Common myeloid progenitor, CD34-positive (primary cell): ENCODE data around the gene INHA.

Experiments used
- CTCF ChIA-PET: fragments of 350-600 bp; sonication (Branson Sonifier 250); formaldehyde crosslinking; loops from one replicate; lab custom pipeline; 2021; ENCODE audit warnings: antibody characterized with exemption; lab: Charles Lee
- POLR2A ChIA-PET: fragments of 350-600 bp; sonication (Branson Sonifier 250); formaldehyde crosslinking; loops from one replicate; lab custom pipeline; 2021; ENCODE audit warnings: antibody characterized with exemption; lab: Charles Lee
- DNase-seq, 3 donors: peaks; one replicate each; pipeline versions ENCODE4 v3.0.0 to v3.0.0-alpha.2; 2013
- H3K27ac ChIP-seq, 2 experiments: 1 replicate in 1 of 2; 2 replicates in 1 of 2; pipeline ENCODE4 v1.7.0; 2013; ENCODE audit warnings: inconsistent platforms in 2 of 2, low read length in 2 of 2, mild to moderate bottlenecking in 2 of 2, low read depth in 1 of 2, moderate library complexity in 1 of 2; ENCODE audit not compliant: severe bottlenecking in 2 of 2, insufficient read depth in 1 of 2, poor library complexity in 1 of 2
- H3K27me3 ChIP-seq, 5 experiments: replicated peaks in 2 of 5; 1 replicate in 3 of 5; 2 replicates in 2 of 5; pipeline versions ENCODE4 v1.6.1 to v1.7.0; 2013; ENCODE audit warnings: low read length in 4 of 5, mild to moderate bottlenecking in 2 of 5, moderate library complexity in 2 of 5, inconsistent platforms in 1 of 5; ENCODE audit not compliant: insufficient read depth in 5 of 5, control insufficient read depth in 4 of 5
- H3K36me3 ChIP-seq, 4 experiments: 1 replicate in 2 of 4; 2 replicates in 2 of 4; pipeline versions ENCODE4 v1.6.1 to v1.7.0; 2013; ENCODE audit warnings: low read length in 3 of 4, control low read depth in 1 of 4, mild to moderate bottlenecking in 1 of 4; ENCODE audit not compliant: control insufficient read depth in 4 of 4, insufficient read depth in 4 of 4
- H3K4me1 ChIP-seq, 4 experiments: 1 replicate in 3 of 4; 2 replicates in 1 of 4; pipeline versions ENCODE4 v1.6.1 to v1.7.1; 2013; ENCODE audit warnings: low read length in 3 of 4, mild to moderate bottlenecking in 3 of 4, control low read depth in 1 of 4, inconsistent platforms in 1 of 4, moderate library complexity in 1 of 4; ENCODE audit not compliant: control insufficient read depth in 4 of 4, insufficient read depth in 4 of 4; ENCODE audit errors: control extremely low read depth in 1 of 4
- H3K4me3 ChIP-seq, 7 experiments: 1 replicate in 4 of 7; 2 replicates in 3 of 7; pipeline versions ENCODE4 v1.5.1 to v1.7.0; 2013; ENCODE audit warnings: mild to moderate bottlenecking in 7 of 7, low read length in 6 of 7, moderate library complexity in 6 of 7, inconsistent platforms in 2 of 7, low read depth in 2 of 7, control low read depth in 1 of 7; ENCODE audit not compliant: insufficient read depth in 4 of 7, control insufficient read depth in 1 of 7; ENCODE audit errors: extremely low read depth in 1 of 7
- H3K9me3 ChIP-seq, 5 experiments: 1 replicate in 4 of 5; 2 replicates in 1 of 5; pipeline versions ENCODE4 v1.6.1 to v1.7.1; 2013; ENCODE audit warnings: low read length in 4 of 5, mild to moderate bottlenecking in 2 of 5, inconsistent platforms in 1 of 5, low read depth in 1 of 5, moderate library complexity in 1 of 5; ENCODE audit not compliant: control insufficient read depth in 4 of 5, insufficient read depth in 2 of 5; ENCODE audit errors: control extremely low read depth in 1 of 5
- WGBS: methylation state at CpG from one replicate; pipeline ENCODE4 v1.1.5; 2013; ENCODE audit not compliant: insufficient coverage; 5-methylcytosine and 5-hydroxymethylcytosine counted together

INHA gene

DNA sequence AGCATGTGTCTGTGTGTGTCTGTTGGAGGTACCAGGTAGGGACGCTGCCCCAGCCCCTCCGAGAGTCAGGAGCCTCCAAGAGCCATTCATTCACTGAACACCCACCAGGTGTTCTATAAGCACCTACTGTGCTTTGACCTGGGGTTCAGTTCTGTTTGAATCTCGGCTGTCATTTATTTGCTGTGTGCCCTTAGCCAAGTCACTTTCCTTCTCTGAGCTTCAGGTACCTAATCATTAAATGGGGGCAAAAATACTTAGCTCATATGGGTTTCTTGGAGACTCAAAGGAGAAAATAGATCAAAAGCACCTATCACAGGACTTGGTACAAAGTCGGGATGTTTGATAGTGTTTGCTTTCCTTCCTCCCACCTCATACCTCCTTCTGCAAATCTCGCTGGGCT lies 44.6 kb upstream of the INHA start:
- POLR2A ChIA-PET: no interaction called here
- Histone ChIP-seq H3K36me3 (no peaks in the 10 kb centered on the region), H3K4me3 (no peak overlapping the region), H3K27ac (no peak overlapping the region), H3K27me3 (peaks cover 13 to 96% (median 49%) of the 10 kb centered on the region in 5 experiments), H3K4me1 (peaks cover 0 to 18% (median 10%) of the 10 kb centered on the region in 4 experiments), H3K9me3 (no peaks in the 10 kb centered on the region)
- WGBS: 90% methylated on average over 2 of the region's 5 CpGs
- CTCF ChIA-PET: interaction anchor here (0.6 to 43.1 kb wide), 9 partner anchors 12 to 381 kb away, joined by 3 to 1724 read pairs (median 3); partner anchors contain the start of genes ASIC4 and GMPPA
- DNase-seq: no peak

DNA sequence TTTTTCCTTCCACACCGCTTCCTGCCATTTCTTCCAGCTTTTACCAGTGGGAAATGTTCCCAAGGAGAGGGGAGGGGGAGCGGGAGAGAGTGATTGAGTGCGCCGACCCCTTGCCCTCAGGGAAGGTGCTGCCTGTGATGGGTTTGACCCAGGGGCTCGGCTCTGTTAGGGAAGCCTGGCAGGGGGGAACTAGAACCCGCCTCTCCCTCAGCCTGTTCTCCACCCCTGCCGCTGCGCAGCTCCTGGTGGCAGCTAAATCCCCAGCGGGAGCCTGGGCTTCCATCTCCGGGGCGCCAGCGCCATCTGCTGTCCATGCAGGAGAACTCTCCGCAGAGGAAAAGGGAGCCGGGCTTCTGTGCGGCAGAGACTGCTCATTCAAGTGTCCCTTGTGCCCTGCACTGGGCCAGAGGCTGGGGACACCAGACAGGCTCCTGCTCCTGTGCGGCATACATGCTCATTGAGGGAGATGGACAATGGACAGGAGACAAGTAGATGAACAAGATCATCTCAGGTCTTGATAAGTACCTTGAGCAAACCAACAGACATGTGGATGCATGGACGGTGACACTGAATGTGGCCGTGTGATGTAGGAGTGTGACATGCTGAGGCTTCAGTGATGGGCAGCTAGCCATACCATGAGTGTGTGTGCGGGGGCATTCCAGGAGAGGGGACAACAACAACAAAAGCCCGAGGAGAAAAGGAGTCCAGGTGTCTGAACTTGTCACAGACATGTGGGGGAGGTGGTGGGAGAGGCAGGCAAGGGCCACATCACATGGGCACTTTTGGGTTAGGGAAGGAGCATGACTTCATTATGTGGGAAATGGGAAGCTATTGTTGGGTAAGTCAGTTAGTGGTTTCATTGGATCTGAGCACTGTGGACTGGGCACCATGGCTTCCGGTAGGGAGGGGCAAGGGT lies 41.8 kb upstream of the INHA start:
- H3K27me3 ChIP-seq: peaks cover 4 to 71% (median 38%) of the 10 kb centered on the region in 5 experiments
- CTCF ChIA-PET: interaction anchor here (0.7 to 43.1 kb wide), 23 partner anchors 9 to 279 kb away, joined by 3 to 1724 read pairs (median 4); partner anchors contain the start of genes ASIC4 and GMPPA

DNA sequence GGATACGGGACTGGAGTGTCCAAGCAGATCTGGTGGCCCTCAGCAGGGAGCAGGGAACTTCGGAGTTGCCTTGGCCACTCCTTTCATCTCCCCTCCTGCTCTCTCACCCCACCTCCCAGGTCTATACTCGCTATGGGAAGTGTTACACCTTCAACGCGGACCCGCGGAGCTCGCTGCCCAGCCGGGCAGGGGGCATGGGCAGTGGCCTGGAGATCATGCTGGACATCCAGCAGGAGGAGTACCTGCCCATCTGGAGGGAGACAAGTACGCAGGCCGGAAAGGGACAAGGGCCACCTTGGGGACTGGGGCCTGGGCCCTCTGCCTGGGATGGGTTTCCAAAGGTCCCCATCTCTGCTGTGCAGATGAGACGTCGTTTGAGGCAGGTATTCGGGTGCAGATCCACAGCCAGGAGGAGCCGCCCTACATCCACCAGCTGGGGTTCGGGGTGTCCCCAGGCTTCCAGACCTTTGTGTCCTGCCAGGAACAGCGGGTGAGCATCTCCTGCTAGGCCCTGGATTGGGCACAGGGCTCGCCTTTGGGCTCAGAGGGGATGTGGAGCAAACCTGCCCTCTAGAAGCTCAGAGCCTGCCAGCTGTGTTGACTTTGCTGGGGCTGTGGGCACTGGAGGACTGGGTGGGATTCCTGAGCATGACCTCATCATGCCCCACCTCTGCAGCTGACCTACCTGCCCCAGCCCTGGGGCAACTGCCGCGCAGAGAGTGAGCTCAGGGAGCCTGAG lies 40.3 kb upstream of the INHA start:
- CTCF ChIA-PET: interaction anchor here (0.6 to 43.1 kb wide), 8 partner anchors 8 to 173 kb away, joined by 3 to 1724 read pairs (median 6); partner anchors contain the start of genes ASIC4 and GMPPA
- DNase-seq: no peak
- Histone ChIP-seq H3K4me1 (peaks cover 0 to 3% (median under 1%) of the 10 kb centered on the region in 4 experiments), H3K9me3 (no peaks in the 10 kb centered on the region), H3K27ac (no peak overlapping the region), H3K36me3 (no peaks in the 10 kb centered on the region), H3K4me3 (no peak overlapping the region), H3K27me3 (peaks cover 2 to 56% (median 34%) of the 10 kb centered on the region in 5 experiments)
- POLR2A ChIA-PET: no interaction called here
- WGBS: 90% methylated on average over 19 of the region's 20 CpGs

More for the DNA sequence above, 41.8 kb upstream of the INHA start:
- Histone ChIP-seq H3K4me1 (peaks cover 0 to 7% (median 3%) of the 10 kb centered on the region in 4 experiments), H3K36me3 (no peaks in the 10 kb centered on the region), H3K9me3 (no peaks in the 10 kb centered on the region), H3K4me3 (no peak overlapping the region), H3K27ac (no peak overlapping the region)
- POLR2A ChIA-PET: no interaction called here
- DNase-seq: peak; percentile 84 to 92 (median 89)
- WGBS: 13% methylated on average over 17 of the region's 21 CpGs

DNA sequence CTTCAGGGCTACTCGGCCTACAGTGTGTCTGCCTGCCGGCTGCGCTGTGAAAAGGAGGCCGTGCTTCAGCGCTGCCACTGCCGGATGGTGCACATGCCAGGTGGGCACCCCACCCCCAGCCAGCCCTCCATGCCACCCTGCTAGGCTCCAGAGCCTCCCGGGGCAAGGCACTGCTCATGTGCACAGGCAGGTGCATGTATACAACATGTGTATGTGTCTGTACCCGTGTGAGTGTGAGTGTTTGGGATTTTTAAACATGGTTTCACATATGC lies 39.8 kb upstream of the INHA start:
- WGBS: 85% methylated on average over 7 of the region's 8 CpGs
- POLR2A ChIA-PET: no interaction called here
- no peak overlapping the region for H3K27ac ChIP-seq

DNA sequence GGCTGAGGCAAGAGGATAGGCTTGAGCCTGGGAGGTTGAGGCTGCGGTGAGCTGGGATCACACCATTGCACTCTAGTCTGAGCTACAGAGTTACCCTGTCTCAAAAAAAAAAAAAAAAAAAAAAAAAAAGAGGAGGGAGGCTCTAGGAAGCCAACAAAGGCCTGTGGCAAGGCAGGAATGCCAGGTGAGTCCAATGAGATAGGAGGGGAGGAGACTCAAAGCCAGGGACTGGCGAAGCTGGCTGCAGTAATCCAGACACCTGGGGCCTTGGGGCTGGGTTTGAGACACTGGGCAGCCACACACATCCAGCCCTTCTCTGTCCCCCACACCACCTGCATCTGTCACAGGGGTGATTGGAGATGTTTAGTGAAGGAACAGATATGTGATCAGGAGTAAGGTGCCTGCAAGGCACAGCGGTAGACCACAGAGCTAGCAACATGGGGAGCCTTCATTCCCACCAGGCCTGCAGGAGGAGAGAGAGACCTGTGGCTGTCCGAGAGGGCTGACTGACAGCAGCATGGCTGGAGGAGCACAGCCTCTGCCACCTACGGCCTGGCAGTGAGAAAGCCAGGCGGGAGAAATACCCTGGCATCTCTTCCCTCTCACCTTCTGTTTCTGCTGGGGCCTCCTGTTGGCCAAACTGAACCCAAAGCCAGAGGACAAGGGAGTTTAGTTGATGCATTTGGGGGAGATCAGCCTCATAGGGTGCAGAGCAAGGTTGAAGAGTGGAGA lies 38.0 kb upstream of the INHA start:
- POLR2A ChIA-PET: no interaction called here
- H3K9me3 ChIP-seq: no peaks in the 10 kb centered on the region
- CTCF ChIA-PET: interaction anchor here (1.2 to 43.1 kb wide), 2 partner anchors 7 to 42 kb away, joined by 4 to 1724 read pairs; partner anchors contain the start of genes ASIC4 and GMPPA
- no peaks in the 10 kb centered on the region for H3K36me3 ChIP-seq
- peaks cover 0 to 3% (median 0%) of the 10 kb centered on the region in 4 experiments for H3K4me1 ChIP-seq
- DNase-seq: no peak
- 96% methylated on average over 2 of the region's 6 CpGs for WGBS
- peaks cover under 1 to 33% (median 29%) of the 10 kb centered on the region in 5 experiments for H3K27me3 ChIP-seq
- no peak overlapping the region for H3K27ac ChIP-seq
- no peak overlapping the region for H3K4me3 ChIP-seq

More for the DNA sequence above, 39.8 kb upstream of the INHA start:
- H3K9me3 ChIP-seq: no peaks in the 10 kb centered on the region
- CTCF ChIA-PET: interaction anchor here (2.0 to 43.1 kb wide), 4 partner anchors 7 to 131 kb away, joined by 4 to 1724 read pairs (median 90); partner anchors contain the start of genes ASIC4 and GMPPA
- no peak overlapping the region for H3K4me3 ChIP-seq
- H3K36me3 ChIP-seq: no peaks in the 10 kb centered on the region
- H3K27me3 ChIP-seq: peaks cover 2 to 51% (median 36%) of the 10 kb centered on the region in 5 experiments
- peaks cover 0 to 3% (median 0%) of the 10 kb centered on the region in 4 experiments for H3K4me1 ChIP-seq
- DNase-seq: no peak

DNA sequence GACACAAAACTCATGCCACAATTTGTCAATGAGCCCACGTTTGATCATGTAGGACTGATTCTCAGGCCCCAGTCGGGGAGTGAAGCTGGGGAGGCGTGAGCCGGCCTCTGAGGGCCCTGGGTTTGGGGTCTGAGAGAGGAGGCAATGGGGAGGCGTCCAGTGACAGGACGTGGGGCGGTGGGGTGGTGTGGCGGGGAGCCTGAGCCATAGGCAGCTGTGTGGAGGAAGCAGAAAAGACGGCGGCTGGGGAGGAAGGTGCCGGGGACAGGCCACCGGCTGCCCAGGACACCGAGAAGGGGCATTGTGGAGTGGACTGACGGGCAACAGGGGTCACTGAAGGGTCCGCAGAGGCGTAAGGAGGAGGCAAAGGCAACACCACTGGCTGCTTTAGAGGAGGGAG lies 35.7 kb upstream of the INHA start:
- CTCF ChIA-PET: interaction anchor here (7.1 to 43.1 kb wide), 4 partner anchors 9 to 107 kb away, joined by 81 to 1724 read pairs (median 121); partner anchors contain the start of genes ASIC4 and GMPPA
- POLR2A ChIA-PET: no interaction called here
- H3K27ac ChIP-seq: no peak overlapping the region

More for the DNA sequence above, 35.7 kb upstream of the INHA start:
- no peaks in the 10 kb centered on the region for H3K36me3 ChIP-seq
- H3K9me3 ChIP-seq: no peaks in the 10 kb centered on the region
- no peak for DNase-seq
- 89% methylated on average over 14 of the region's 16 CpGs for WGBS
- H3K4me3 ChIP-seq: no peak overlapping the region
- no peaks in the 10 kb centered on the region for H3K4me1 ChIP-seq
- peaks cover 0 to 16% (median 12%) of the 10 kb centered on the region in 5 experiments for H3K27me3 ChIP-seq
